Endothelial cell of umbilical vein (primary cell): ENCODE results near the gene SEC24C. TPM values are rescaled to one million over a fixed set of nuclear protein-coding genes. Genes with fewer than 3 reads are reported as not detected.

ENCODE experiments used
- BruUV-seq: library from RNA; stranded (reverse); fragments of 400-500 nt; replicated peaks from 2 replicates; lab custom pipeline; 2021; lab: Mats Ljungman, UMichigan
- CTCF ChIA-PET: fragments of 300-600, 350-600 bp; sonication (Branson Sonifier 250); formaldehyde crosslinking; loops from one replicate; lab custom pipeline; 2021; ENCODE audit warnings: antibody characterized with exemption, inconsistent platforms; lab: Charles Lee
- POLR2A ChIA-PET: fragments of 300-600, 350-600 bp; sonication (Branson Sonifier 250); formaldehyde crosslinking; loops from one replicate; lab custom pipeline; 2021; ENCODE audit warnings: antibody characterized with exemption, inconsistent platforms; lab: Charles Lee
- DNase-seq: peaks from one replicate; pipeline ENCODE4 v3.0.0-alpha.2; 2011; ENCODE audit warnings: low read depth, low spot score
- FAIRE-seq: peaks from 2 replicates; lab custom pipeline; 2011; peaks lifted over from hg19 to GRCh38; lab: Jason Lieb, UNC
- H2AFZ ChIP-seq: 2 replicates; pipeline ENCODE4 v1.6.0; 2012; ENCODE audit warnings: low read depth, low read length, control low read depth, inconsistent platforms
- H3K27ac ChIP-seq: 2 replicates; pipeline ENCODE4 v1.5.1; 2011; ENCODE audit warnings: low read depth, mild to moderate bottlenecking, control low read depth, low read length, moderate library complexity; ENCODE audit not compliant: insufficient read depth
- H3K27me3 ChIP-seq, 2 experiments: 2 replicates each; pipeline versions ENCODE4 v1.6.0 to v1.6.1; 2011; ENCODE audit warnings: low read length in 2 of 2, mixed read lengths in 1 of 2; ENCODE audit not compliant: control insufficient read depth in 2 of 2, insufficient read depth in 2 of 2
- H3K36me3 ChIP-seq, 2 experiments: 2 replicates in 1 of 2; 3 replicates in 1 of 2; pipeline ENCODE4 v1.5.1; 2011; ENCODE audit warnings: low read length in 2 of 2, mild to moderate bottlenecking in 1 of 2, moderate library complexity in 1 of 2; ENCODE audit not compliant: control insufficient read depth in 2 of 2, insufficient read depth in 2 of 2; ENCODE audit errors: extremely low read depth in 1 of 2
- H3K4me1 ChIP-seq: 3 replicates; pipeline ENCODE4 v1.5.1; 2011; ENCODE audit warnings: mild to moderate bottlenecking, low read length; ENCODE audit not compliant: control insufficient read depth, insufficient read depth; ENCODE audit errors: extremely low read depth
- H3K4me2 ChIP-seq: 2 replicates; pipeline ENCODE4 v1.6.1; 2011; ENCODE audit warnings: low read length, control low read depth, mixed read lengths; ENCODE audit not compliant: insufficient read depth
- H3K4me3 ChIP-seq, 3 experiments: fragments of 200-600 bp in 1 of 3; sonication (generic), shearing (Covaris generic) in 1 of 3; replicated peaks in 1 of 3; 2 replicates each; pipeline ENCODE4 v1.5.1; 2011 to 2016; ENCODE audit warnings: control low read depth in 3 of 3, low read length in 3 of 3, mild to moderate bottlenecking in 2 of 3, inconsistent platforms in 1 of 3, low read depth in 1 of 3, moderate library complexity in 1 of 3; ENCODE audit not compliant: insufficient read depth in 1 of 3
- H3K79me2 ChIP-seq: 2 replicates; pipeline ENCODE4 v1.6.0; 2012; ENCODE audit warnings: low read length, inconsistent platforms; ENCODE audit not compliant: control insufficient read depth, insufficient read depth
- H3K9ac ChIP-seq: replicated peaks from 2 replicates; pipeline ENCODE3; 2011; ENCODE audit warnings: low read length, control low read depth; ENCODE audit not compliant: insufficient read depth; ENCODE audit errors: extremely low read depth
- H3K9me1 ChIP-seq: replicated peaks from 3 replicates; pipeline ENCODE4 v1.6.0; 2011; ENCODE audit warnings: mild to moderate bottlenecking, low read length; ENCODE audit not compliant: control insufficient read depth, insufficient read depth; ENCODE audit errors: extremely low read depth
- H3K9me3 ChIP-seq: replicated peaks from 2 replicates; pipeline ENCODE4 v1.5.1; 2012; ENCODE audit warnings: low read length, inconsistent platforms; ENCODE audit not compliant: control insufficient read depth, insufficient read depth
- H4K20me1 ChIP-seq: replicated peaks from 2 replicates; pipeline ENCODE3; 2011; ENCODE audit warnings: mild to moderate bottlenecking, low read length; ENCODE audit not compliant: control insufficient read depth, insufficient read depth; ENCODE audit errors: extremely low read depth
- EZH2 ChIP-seq: IDR thresholded peaks from 2 replicates; pipeline ENCODE4 v1.6.1; 2012; ENCODE audit warnings: borderline replicate concordance, low read depth, mild to moderate bottlenecking, moderate library complexity, low read length, inconsistent platforms; ENCODE audit not compliant: severe bottlenecking
- FOS ChIP-seq: IDR thresholded peaks from 2 replicates; pipeline ENCODE4 v1.6.1; 2011; ENCODE audit warnings: mild to moderate bottlenecking, low read length, moderate library complexity, borderline replicate concordance; ENCODE audit not compliant: insufficient read depth
- GATA2 ChIP-seq: IDR thresholded peaks from 2 replicates; pipeline ENCODE4 v1.7.0; 2011; ENCODE audit warnings: low read depth, mild to moderate bottlenecking, moderate library complexity, mixed read lengths, low read length; ENCODE audit not compliant: insufficient read length, insufficient read depth
- JUN ChIP-seq: IDR thresholded peaks from 2 replicates; pipeline ENCODE4 v1.6.1; 2011; ENCODE audit warnings: borderline replicate concordance, low read depth; ENCODE audit not compliant: insufficient read length, insufficient read depth
- MYC ChIP-seq: IDR thresholded peaks from one replicate; pipeline ENCODE4 v1.6.1; 2011; ENCODE audit warnings: mild to moderate bottlenecking, low read depth, low read length
- POLR2A ChIP-seq: IDR thresholded peaks from 2 replicates; pipeline ENCODE4 v1.6.1; 2012; ENCODE audit warnings: low read depth, mild to moderate bottlenecking, control low read depth, low read length
- POLR2AphosphoS5 ChIP-seq: IDR thresholded peaks from 2 replicates; pipeline ENCODE4 v1.6.1; 2012; ENCODE audit warnings: low read depth, mild to moderate bottlenecking, control low read depth, low read length, moderate library complexity; ENCODE audit not compliant: insufficient read depth
- dilution Hi-C: fragments of 300-500 bp; cut with MboI; formaldehyde crosslinking; loops from one replicate; pipeline ENCODE4 v1.15.0; 2019; ENCODE audit warnings: low sequenced_read_pairs; ENCODE audit not compliant: extremely low pct_ligation_motif_present
- intact Hi-C: fragments of 100-400 bp; cut with micrococcal nuclease; formaldehyde crosslinking; loops from one replicate; pipeline ENCODE4 v1.10.0; 2022
- polyA plus RNA-seq, 4 experiments: library from polyadenylated mRNA; depleted of rRNA in 3 of 4; stranded (reverse) in 3 of 4; unstranded in 1 of 4; fragments of >200 nt; gene quantifications; 2 replicates each; pipeline versions ENCODE4 v1.2.1 to v1.2.3, GENCODE V29; 2011 to 2012; ENCODE audit warnings: missing spikeins in 1 of 4
- total RNA-seq: library from RNA; stranded (reverse); gene quantifications from 2 replicates; pipeline ENCODE4 v1.2.3, GENCODE V29; 2021
- TF ChIP-seq, protein P1 (sequence below): IDR thresholded peaks from 2 replicates; pipeline ENCODE4 v1.6.1; 2011; ENCODE audit not compliant: insufficient read depth, insufficient read length
- TF ChIP-seq, protein P2 (sequence below), 2 donors: IDR thresholded peaks; 1 replicate in 1 of 2; 2 replicates in 1 of 2; pipeline ENCODE4 v1.5.1; 2011; ENCODE audit warnings: low read length in 2 of 2, mild to moderate bottlenecking in 2 of 2, moderate library complexity in 2 of 2, control low read depth in 1 of 2, inconsistent platforms in 1 of 2, low read depth in 1 of 2; ENCODE audit not compliant: insufficient read depth in 1 of 2; ENCODE audit errors: extremely low read depth in 1 of 2

The SEC24C gene
- total and polyA plus RNA-seq, 2 donors (not counting 3 experiments of a cell fraction or from before 2014, with no cell fraction given), result 95.5 to 108 TPM

DNA sequence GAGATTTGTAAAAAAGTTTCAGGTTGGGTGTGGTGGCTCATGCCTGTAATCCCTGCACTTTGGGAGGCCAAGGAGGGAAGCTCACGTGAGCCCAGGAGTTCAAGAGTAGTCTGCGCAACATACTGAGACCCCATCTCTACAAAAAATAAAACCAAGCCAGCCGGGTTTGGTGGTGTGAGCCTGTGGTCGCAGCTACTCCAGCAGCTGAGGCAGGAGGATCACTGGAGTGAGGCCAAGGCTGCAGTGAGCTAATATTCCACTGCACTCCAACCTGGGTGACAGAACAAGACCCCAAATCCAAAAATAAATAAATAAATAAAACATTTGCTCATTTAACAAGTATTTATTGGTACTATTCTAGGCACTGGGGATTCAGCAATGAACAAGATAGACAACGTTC lies 36.1 kb downstream of the SEC24C start:
- Histone ChIP-seq H3K79me2 (peaks cover 52% of the 10 kb centered on the region), H3K27me3 (no peaks in the 10 kb centered on the region), H3K4me2 (peak overlapping the region; percentile 91), H3K36me3 (peaks cover 3 to 5% of the 10 kb centered on the region in 2 experiments), H3K4me1 (peaks cover 24% of the 10 kb centered on the region), H3K9me3 (no peaks in the 10 kb centered on the region), H2AFZ (no peak overlapping the region), H4K20me1 (no peaks in the 10 kb centered on the region), H3K9ac (no peak overlapping the region), H3K4me3 (no peak overlapping the region), H3K27ac (no peak overlapping the region), H3K9me1 (no peaks in the 10 kb centered on the region)
- FAIRE-seq (no peak), DNase-seq (no peak)
- BruUV-seq, result no TSS peak
- ChIA-PET CTCF (interaction anchor here (1.8 to 2.2 kb wide), 2 partner anchors 9 to 99 kb away, joined by 6 to 10 read pairs; a partner anchor contains a TSS), POLR2A (no interaction called here)
- dilution Hi-C loops, result no loop called here
- TF ChIP-seq EZH2 (no peak), FOS (no peak), POLR2A (no peak), MYC (no peak), GATA2 (no peak), JUN (no peak), POLR2AphosphoS5 (no peak)
- TF ChIP-seq, protein P1, sequence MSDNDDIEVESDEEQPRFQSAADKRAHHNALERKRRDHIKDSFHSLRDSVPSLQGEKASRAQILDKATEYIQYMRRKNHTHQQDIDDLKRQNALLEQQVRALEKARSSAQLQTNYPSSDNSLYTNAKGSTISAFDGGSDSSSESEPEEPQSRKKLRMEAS, result no peak
- TF ChIP-seq, protein P2, sequence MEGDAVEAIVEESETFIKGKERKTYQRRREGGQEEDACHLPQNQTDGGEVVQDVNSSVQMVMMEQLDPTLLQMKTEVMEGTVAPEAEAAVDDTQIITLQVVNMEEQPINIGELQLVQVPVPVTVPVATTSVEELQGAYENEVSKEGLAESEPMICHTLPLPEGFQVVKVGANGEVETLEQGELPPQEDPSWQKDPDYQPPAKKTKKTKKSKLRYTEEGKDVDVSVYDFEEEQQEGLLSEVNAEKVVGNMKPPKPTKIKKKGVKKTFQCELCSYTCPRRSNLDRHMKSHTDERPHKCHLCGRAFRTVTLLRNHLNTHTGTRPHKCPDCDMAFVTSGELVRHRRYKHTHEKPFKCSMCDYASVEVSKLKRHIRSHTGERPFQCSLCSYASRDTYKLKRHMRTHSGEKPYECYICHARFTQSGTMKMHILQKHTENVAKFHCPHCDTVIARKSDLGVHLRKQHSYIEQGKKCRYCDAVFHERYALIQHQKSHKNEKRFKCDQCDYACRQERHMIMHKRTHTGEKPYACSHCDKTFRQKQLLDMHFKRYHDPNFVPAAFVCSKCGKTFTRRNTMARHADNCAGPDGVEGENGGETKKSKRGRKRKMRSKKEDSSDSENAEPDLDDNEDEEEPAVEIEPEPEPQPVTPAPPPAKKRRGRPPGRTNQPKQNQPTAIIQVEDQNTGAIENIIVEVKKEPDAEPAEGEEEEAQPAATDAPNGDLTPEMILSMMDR (IDR thresholded peaks at IDR 0.05; ENCODE audit: extremely low read depth in 1 of 2, insufficient read depth in 1 of 2, low read depth in 1 of 2, low read length in 2 of 2), result no peak
- intact Hi-C loops, result no loop called here
